Prostate gland (tissue), 2 donors: Measurements from ENCODE around the gene MYH3.

ENCODE experiments used
- CTCF ChIP-seq, 4 experiments: fragments of 200-600 bp in 2 of 4; fragments of 450-650 bp in 2 of 4; sonication (generic) in 2 of 4; IDR thresholded peaks; 1 replicate in 3 of 4; 2 replicates in 1 of 4; pipeline ENCODE4 v1.5.1; 2016 to 2019; ENCODE audit warnings: antibody characterized with exemption in 4 of 4, mild to moderate bottlenecking in 2 of 4, moderate library complexity in 2 of 4
- POLR2A ChIP-seq: fragments of 450-650 bp; IDR thresholded peaks from one replicate; pipeline ENCODE4 v1.6.1; 2016; ENCODE audit warnings: antibody characterized with exemption, mild to moderate bottlenecking
- POLR2AphosphoS5 ChIP-seq: sonication (generic); formaldehyde crosslinking; IDR thresholded peaks from one replicate; pipeline ENCODE4 v1.6.1; 2017; ENCODE audit warnings: antibody characterized with exemption

- TF ChIP-seq POLR2A (no peak), CTCF (IDR thresholded peaks at IDR 0.05) (no peak), POLR2AphosphoS5 (no peak)
Measured at GRCh38 chr17:10648381-10648780, 8.7 kb downstream of the MYH3 start.
